HFF-Myc (cell line): ENCODE measurements around the gene LTBP1.
A peak's percentile ranks its signal among the peaks of the same experiment; 100 is the strongest.
"Not testable (repeated sequence)": the region's sequence is repeated elsewhere in the genome, so short reads cannot be mapped to it uniquely, and the experiment has no call there.

ENCODE experiments used
- DNase-seq: peaks from one replicate; pipeline ENCODE4 v3.0.0-alpha.2; 2011; ENCODE audit warnings: low read depth; ENCODE audit errors: extremely low read depth
- H3K4me3 ChIP-seq: replicated peaks from 2 replicates; pipeline ENCODE4 v1.5.1; 2011; ENCODE audit warnings: low read depth, mild to moderate bottlenecking, control low read depth, low read length
- CTCF ChIP-seq: IDR thresholded peaks from 2 replicates; pipeline ENCODE4 v1.5.1; 2012; ENCODE audit warnings: mild to moderate bottlenecking, low read depth, low read length, control low read depth; ENCODE audit errors: missing control alignments

Gene LTBP1

GRCh38 chr2:33038799-33039198, 92.0 kb downstream of the LTBP1 start:
- TF ChIP-seq CTCF, result no peak
- DNase-seq, result no peak
- H3K4me3 ChIP-seq, result no peak overlapping the region

GRCh38 chr2:33040541-33040940, 93.8 kb downstream of the LTBP1 start:
- H3K4me3 ChIP-seq, result no peak overlapping the region
- no peak for TF ChIP-seq CTCF
- DNase-seq, result no peak

DNA sequence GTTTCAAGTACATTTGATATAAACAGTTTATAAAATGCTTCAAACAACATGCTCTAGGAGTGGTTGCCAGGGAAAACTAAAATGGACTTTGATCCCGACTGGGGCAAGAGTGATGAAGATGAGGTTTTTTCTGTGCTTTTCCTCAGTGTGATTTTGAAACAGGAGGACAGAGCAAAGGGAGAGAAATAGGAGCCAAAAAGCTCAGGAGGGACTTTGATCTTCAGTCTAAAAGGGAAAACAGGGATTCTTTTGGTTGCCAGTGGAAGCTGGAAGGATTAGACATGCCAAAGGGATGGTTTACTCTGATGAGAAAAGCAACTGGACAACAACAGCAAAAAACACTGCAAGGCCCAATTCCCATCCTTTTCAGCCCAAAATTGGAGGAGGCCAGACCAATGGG, 95.5 kb downstream of the LTBP1 start:
- DNase-seq, result no peak
- H3K4me3 ChIP-seq, result no peak overlapping the region
- no peak for TF ChIP-seq CTCF

DNA sequence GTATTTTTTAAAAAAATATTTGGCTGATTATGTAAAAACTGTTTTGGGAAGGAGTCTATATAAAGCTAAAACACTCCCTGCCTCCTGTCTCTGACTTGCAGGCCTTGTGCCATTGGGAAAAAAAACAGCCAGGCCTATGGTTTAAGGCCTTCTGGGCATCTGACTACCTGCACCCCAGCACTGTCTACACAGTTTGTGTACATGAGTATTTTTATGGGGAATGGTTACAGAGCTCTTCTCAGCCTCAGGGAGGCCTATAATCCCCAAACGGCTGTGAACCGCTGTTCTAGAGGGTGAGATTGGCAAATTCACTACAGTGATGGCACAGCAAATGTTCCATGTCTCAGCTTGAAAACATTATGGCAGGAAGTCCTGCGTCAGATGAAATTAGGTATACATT, 96.1 kb downstream of the LTBP1 start:
- no peak overlapping the region for H3K4me3 ChIP-seq
- no peak for DNase-seq
- TF ChIP-seq CTCF, result no peak

DNA sequence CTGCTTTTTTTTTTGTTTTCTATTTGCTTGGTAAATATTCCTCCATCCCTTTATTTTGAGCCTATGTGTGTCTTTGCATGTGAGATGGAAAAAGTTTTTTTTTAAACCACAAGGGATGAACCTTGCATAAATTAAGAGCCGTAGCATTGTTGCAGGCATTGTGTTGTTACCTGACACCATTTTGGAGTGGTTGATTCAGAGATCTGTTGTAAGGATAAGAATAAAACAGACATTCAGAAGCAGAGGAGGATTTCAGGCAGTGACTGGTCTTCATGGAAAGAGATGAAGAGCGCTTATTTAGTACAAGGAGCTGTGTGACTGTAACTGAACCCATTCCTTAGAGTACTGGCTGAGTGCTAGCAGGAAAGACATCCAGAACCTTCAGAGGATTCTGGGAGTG, 101.2 kb downstream of the LTBP1 start:
- H3K4me3 ChIP-seq, result no peak overlapping the region
- DNase-seq, result no peak
- TF ChIP-seq CTCF, result no peak

- no peak for TF ChIP-seq CTCF
- no peak overlapping the region for H3K4me3 ChIP-seq
- peak; percentile 79 for DNase-seq
Observed at GRCh38 chr2:33051586-33052360, 105.0 kb downstream of the LTBP1 start.

- H3K4me3 ChIP-seq, result no peak overlapping the region
- no peak for DNase-seq
- TF ChIP-seq CTCF, result no peak
Observed at GRCh38 chr2:33052361-33052735, 105.6 kb downstream of the LTBP1 start.

- DNase-seq, H3K4me3 ChIP-seq: not testable (repeated sequence)
Observed at GRCh38 chr2:33052795-33053194, 106.0 kb downstream of the LTBP1 start.
